ENCODE data around the gene MAP4K3. TPM values are rescaled to one million over a fixed set of nuclear protein-coding genes. Genes with fewer than 3 reads are reported as not detected.

Gene MAP4K3
- total and polyA plus RNA-seq, 11 donors: 14.5 to 45.4 (median 33.4) TPM

DNA sequence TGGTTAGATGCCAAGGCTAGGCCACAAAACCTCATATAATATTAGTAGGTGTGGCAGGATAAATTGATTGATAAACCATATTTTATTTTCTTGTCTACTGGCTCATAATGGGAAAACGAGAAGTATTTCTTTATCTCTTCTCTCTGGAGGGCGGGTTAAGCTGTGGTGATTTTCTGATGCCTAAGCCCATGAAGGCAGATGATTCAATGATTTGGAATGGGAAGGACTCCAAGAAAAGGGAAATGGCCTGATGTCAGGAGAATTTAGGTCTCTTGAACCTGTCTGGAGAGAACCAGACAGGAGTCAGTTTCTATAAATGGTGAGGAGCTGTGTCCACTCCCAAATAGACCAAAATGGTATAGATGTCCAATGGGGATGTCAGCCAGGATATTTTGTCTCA, 18.7 kb upstream of the MAP4K3 start:
- peaks cover 0 to 46% (median 15%) of the 10 kb centered on the region in 9 donors for H3K36me3 ChIP-seq
- no peak for DNase-seq

DNA sequence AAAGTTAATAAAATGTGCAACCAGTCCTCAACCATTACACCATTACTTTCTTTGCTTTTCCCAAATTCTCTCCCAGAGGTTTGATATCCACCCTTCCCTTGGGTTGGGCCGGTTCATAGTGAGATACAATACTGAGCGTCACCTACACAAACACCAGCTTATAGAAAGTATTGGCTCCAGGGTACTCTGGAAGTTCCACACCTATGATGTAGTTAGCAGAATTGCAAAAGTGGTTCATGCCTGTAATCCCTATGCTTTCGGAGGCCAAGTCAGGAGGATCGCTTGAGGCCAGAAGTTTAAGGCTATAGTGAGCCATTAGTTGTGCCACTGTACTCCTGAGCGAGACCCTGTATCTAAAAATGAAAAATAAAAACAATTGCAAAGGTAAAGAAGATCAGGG, 15.3 kb upstream of the MAP4K3 start:
- ATAC-seq: no peak
- DNase-seq: no peak
- H3K27me3 ChIP-seq: no peaks in the 10 kb centered on the region
- H3K4me1 ChIP-seq: peaks cover 0 to 3% (median 0%) of the 10 kb centered on the region in 12 donors
- WGBS, 4 donors: 97 to 98% (median 98%) methylated on average over 5 of the region's 5 CpGs
- TF ChIP-seq, protein P1, sequence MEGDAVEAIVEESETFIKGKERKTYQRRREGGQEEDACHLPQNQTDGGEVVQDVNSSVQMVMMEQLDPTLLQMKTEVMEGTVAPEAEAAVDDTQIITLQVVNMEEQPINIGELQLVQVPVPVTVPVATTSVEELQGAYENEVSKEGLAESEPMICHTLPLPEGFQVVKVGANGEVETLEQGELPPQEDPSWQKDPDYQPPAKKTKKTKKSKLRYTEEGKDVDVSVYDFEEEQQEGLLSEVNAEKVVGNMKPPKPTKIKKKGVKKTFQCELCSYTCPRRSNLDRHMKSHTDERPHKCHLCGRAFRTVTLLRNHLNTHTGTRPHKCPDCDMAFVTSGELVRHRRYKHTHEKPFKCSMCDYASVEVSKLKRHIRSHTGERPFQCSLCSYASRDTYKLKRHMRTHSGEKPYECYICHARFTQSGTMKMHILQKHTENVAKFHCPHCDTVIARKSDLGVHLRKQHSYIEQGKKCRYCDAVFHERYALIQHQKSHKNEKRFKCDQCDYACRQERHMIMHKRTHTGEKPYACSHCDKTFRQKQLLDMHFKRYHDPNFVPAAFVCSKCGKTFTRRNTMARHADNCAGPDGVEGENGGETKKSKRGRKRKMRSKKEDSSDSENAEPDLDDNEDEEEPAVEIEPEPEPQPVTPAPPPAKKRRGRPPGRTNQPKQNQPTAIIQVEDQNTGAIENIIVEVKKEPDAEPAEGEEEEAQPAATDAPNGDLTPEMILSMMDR (IDR thresholded peaks at IDR 0.05): no peak
- TF ChIP-seq POLR2A (IDR thresholded peaks at IDR 0.05): no peak
- H3K4me3 ChIP-seq: no peak overlapping the region
- peaks cover 0 to 30% (median 15%) of the 10 kb centered on the region in 9 donors for H3K36me3 ChIP-seq
- no peak overlapping the region for H3K27ac ChIP-seq
- intact Hi-C loops (cut with DNase I): no loop called here
- no peaks in the 10 kb centered on the region for H3K9me3 ChIP-seq

More for the DNA sequence above, 18.7 kb upstream of the MAP4K3 start:
- H3K4me3 ChIP-seq: no peak overlapping the region
- H3K27me3 ChIP-seq: no peaks in the 10 kb centered on the region
- H3K4me1 ChIP-seq: peaks cover 0 to 3% (median 0%) of the 10 kb centered on the region in 12 donors
- TF ChIP-seq, protein P1 (IDR thresholded peaks at IDR 0.05): no peak
- ATAC-seq: no peak
- WGBS, 4 donors: 90 to 93% (median 92%) methylated on average over 2 of the region's 2 CpGs
- intact Hi-C loops (cut with DNase I): no loop called here
- no peak overlapping the region for H3K27ac ChIP-seq
- H3K9me3 ChIP-seq: peaks cover 0 to 11% (median 2%) of the 10 kb centered on the region in 12 donors

DNA sequence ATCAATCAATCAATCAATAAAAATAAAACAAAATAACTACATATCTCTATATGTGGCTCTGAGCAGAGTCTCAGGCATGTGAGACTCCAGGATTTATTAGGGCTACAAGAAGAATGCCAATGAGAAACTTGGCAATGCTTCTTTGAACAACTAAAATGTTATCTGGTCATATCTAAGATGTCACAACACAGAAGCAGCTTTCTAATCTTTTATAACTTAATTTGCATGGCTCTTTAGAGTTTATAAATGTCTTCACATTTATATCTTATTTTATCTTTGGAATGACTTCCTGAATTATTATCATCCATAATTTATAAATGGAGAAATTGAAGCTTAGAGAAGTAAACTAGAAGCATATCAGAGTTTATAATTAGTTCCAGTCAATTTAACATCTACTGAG, 14.9 kb upstream of the MAP4K3 start:
- H3K27ac ChIP-seq: no peak overlapping the region
- H3K4me3 ChIP-seq: no peak overlapping the region
- no peak for DNase-seq
- intact Hi-C loops (cut with DNase I): no loop called here
- ATAC-seq: no peak
- no peaks in the 10 kb centered on the region for H3K27me3 ChIP-seq
- TF ChIP-seq, protein P1 (IDR thresholded peaks at IDR 0.05): no peak
- TF ChIP-seq POLR2A (IDR thresholded peaks at IDR 0.05): no peak
- peaks cover 0 to 30% (median 15%) of the 10 kb centered on the region in 9 donors for H3K36me3 ChIP-seq
- no peaks in the 10 kb centered on the region for H3K9me3 ChIP-seq
- H3K4me1 ChIP-seq: peaks cover 0 to 3% (median 0%) of the 10 kb centered on the region in 12 donors

DNA sequence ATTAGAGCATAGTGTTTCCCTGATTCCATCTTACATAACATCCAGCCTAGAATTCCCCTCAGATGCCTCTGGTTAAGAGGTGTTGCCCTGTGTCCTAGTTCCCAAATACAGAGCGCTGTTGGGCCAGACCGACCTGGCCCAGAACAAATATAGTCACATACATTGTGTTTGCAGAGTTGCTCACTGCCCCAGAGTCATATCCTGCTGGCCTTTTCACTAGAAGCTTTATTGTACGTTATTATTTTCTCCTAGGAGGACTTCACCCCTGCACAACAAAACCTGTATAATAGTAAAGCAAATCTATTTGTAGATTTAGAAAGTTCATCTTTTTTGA, 11.1 kb upstream of the MAP4K3 start:
- no peak overlapping the region for H3K27ac ChIP-seq
- H3K27me3 ChIP-seq: no peaks in the 10 kb centered on the region
- WGBS, 4 donors: 92 to 97% (median 94%) methylated on average over 3 of the region's 3 CpGs
- intact Hi-C loops (cut with DNase I): no loop called here
- peaks cover 0 to 3% (median 0%) of the 10 kb centered on the region in 12 donors for H3K4me1 ChIP-seq
- no peak overlapping the region for H3K4me3 ChIP-seq
- TF ChIP-seq, protein P1 (IDR thresholded peaks at IDR 0.05): no peak
- no peak for TF ChIP-seq POLR2A (IDR thresholded peaks at IDR 0.05)
- no peak for ATAC-seq
- peaks cover 0 to 23% (median 4%) of the 10 kb centered on the region in 9 donors for H3K36me3 ChIP-seq
- peaks cover 0 to 2% (median 0%) of the 10 kb centered on the region in 12 donors for H3K9me3 ChIP-seq
- DNase-seq: no peak

Measured in heart left ventricle (tissue), 16 donors.